Upper lobe of right lung (tissue), 1 donor: ENCODE results near the gene POLR1A. TPM values are rescaled to one million over a fixed set of nuclear protein-coding genes. Genes with fewer than 3 reads are reported as not detected.

ENCODE experiments used
- ATAC-seq: fragments of 200-7000 bp; cut with Tn5 transposase; one replicate; pipeline ENCODE4 v1.9.1; 2020; ENCODE audit warnings: mild to moderate bottlenecking, moderate library complexity
- DNase-seq: peaks from one replicate; pipeline ENCODE4 v3.0.0-alpha.2; 2020
- H3K27ac ChIP-seq: fragments of 200-600 bp; one replicate; pipeline ENCODE4 v1.8.0; 2022
- H3K27me3 ChIP-seq: fragments of 200-600 bp; one replicate; pipeline ENCODE4 v1.8.0; 2022; ENCODE audit warnings: mild to moderate bottlenecking
- H3K36me3 ChIP-seq: fragments of 200-600 bp; one replicate; pipeline ENCODE4 v1.8.0; 2022
- H3K4me1 ChIP-seq: fragments of 200-600 bp; one replicate; pipeline ENCODE4 v1.8.0; 2022
- H3K4me3 ChIP-seq: fragments of 200-600 bp; one replicate; pipeline ENCODE4 v1.8.0; 2022; ENCODE audit warnings: mild to moderate bottlenecking
- H3K9me3 ChIP-seq: fragments of 200-600 bp; one replicate; pipeline ENCODE4 v1.8.0; 2022
- intact Hi-C: fragments of 100-400 bp; cut with DNase I; formaldehyde crosslinking; loops from one replicate; pipeline ENCODE4 v1.11.0; 2022
- total RNA-seq: library from RNA; stranded (reverse); fragmentation: NEBNext Ultra II Directional; extraction: Animal tissue kit (Norgen Biotek cat#: 25700); gene quantifications from one replicate; pipeline ENCODE4 v1.2.1, GENCODE V29; 2021
- TF ChIP-seq, protein P1 (sequence below): fragments of 200-600 bp; IDR thresholded peaks from one replicate; pipeline ENCODE4 v1.8.0; 2022; ENCODE audit warnings: antibody characterized with exemption
- donor health status: DM: no; HTN: yes; CAD: no; lungs with severe emphysema.

The POLR1A gene
- total RNA-seq, 1 donor from 2014 or later: 26.6 TPM

DNA sequence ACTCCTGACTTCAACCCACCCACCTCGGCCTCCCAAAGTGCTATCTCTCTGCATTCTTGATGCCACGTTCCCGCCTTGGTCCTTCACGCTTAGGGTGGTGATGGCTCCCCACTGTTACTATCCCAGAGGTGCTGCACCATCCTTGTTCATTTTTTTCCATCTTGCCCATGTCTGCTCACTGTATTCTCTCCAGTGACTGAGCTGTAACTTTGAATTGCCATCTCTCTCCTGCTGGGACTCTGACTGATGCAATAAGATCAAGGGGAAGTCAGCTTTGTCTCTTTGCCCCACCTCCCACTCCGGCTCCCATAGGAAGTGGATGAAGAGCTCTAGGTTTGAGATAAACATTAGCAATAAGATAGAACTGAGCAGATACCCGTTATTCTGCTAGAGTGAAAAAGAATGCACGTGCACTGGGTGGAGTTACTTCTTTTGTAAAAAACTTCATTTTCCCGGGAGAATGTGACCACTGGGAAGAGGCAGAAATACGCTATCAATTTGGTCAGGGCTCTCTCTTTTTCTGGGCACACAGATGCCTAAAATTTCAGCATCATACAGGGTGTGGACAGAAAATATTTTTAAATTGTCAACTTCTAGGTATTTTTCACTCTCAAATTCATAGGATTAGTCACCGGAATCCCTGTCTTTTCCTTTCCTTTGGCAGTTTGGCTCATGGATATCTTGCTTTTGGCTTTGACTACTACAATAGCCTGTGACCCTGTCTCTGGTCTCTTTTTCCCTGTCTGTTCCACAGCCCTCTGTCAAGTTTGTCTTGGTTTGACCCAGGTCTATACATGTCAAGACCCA, 105.4 kb downstream of the POLR1A start:
- Histone ChIP-seq H3K36me3 (no peaks in the 10 kb centered on the region), H3K4me3 (no peak overlapping the region), H3K4me1 (peaks cover 52% of the 10 kb centered on the region), H3K27me3 (no peaks in the 10 kb centered on the region), H3K9me3 (no peaks in the 10 kb centered on the region), H3K27ac (peak overlapping the region; percentile 85)
- TF ChIP-seq, protein P1, sequence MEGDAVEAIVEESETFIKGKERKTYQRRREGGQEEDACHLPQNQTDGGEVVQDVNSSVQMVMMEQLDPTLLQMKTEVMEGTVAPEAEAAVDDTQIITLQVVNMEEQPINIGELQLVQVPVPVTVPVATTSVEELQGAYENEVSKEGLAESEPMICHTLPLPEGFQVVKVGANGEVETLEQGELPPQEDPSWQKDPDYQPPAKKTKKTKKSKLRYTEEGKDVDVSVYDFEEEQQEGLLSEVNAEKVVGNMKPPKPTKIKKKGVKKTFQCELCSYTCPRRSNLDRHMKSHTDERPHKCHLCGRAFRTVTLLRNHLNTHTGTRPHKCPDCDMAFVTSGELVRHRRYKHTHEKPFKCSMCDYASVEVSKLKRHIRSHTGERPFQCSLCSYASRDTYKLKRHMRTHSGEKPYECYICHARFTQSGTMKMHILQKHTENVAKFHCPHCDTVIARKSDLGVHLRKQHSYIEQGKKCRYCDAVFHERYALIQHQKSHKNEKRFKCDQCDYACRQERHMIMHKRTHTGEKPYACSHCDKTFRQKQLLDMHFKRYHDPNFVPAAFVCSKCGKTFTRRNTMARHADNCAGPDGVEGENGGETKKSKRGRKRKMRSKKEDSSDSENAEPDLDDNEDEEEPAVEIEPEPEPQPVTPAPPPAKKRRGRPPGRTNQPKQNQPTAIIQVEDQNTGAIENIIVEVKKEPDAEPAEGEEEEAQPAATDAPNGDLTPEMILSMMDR: no peak
- ATAC-seq: no peak
- no peak for DNase-seq
- intact Hi-C loops: no loop called here

- TF ChIP-seq, protein P1: no peak
- ATAC-seq (peak; percentile 6), DNase-seq (no peak)
- Histone ChIP-seq H3K4me3 (no peak overlapping the region), H3K36me3 (no peaks in the 10 kb centered on the region), H3K9me3 (no peaks in the 10 kb centered on the region), H3K4me1 (peaks cover 61% of the 10 kb centered on the region), H3K27ac (peak overlapping the region; percentile 85), H3K27me3 (no peaks in the 10 kb centered on the region)
- intact Hi-C loops: no loop called here
Observed at GRCh38 chr2:85999061-85999831, 106.4 kb downstream of the POLR1A start.

DNA sequence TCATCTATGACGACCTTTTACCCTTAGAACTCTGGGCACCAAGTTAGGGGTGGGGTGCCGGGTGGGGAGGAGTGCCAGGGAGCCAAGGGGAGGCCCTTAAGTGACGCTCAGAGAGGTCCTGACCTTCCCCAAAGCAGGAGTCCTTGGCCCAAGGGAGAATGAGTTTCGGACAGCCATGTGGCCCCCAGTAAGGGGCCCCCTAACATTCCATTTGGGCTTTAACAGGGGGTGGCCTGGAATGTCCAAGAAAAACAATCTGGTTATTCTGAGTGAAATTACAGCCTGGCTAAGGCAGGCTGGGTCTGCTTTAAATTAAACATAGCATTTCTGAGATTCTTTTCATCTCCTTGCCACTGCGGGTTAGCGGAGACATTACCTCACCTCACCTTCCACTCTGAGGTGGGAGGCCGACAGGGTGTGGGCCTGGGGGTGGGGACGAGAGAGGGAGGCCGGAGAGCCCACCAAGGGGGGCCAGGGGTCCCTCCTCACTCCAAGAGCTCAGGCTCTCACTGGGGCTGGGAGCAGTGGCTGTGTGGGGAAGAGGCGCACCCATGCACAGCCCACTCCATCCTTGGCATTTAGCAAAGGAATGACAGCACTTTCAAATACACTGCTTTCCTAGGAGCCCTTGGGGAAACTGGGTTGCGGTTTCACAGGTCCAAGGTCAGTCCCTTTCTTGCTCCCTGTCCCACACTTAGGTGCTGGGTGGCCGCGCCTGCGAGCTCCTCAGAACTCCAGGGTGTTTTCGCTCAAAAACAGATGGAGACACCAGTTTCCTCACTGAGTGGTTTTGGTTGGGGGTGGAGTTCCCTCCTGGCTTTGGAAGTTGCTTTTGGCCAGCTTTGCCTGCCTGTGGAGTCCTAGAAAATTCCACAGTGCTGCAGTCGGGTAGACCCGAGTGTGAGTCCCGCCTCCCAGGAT, 107.4 kb downstream of the POLR1A start:
- intact Hi-C loops: no loop called here
- peak; percentile 54 for ATAC-seq
- H3K27ac ChIP-seq: peak overlapping the region; percentile 85

GRCh38 chr2:85997017-85997970, 108.4 kb downstream of the POLR1A start:
- H3K4me3 ChIP-seq: no peak overlapping the region
- H3K36me3 ChIP-seq: no peaks in the 10 kb centered on the region
- ATAC-seq (peak; percentile 3), DNase-seq (no peak)
- H3K9me3 ChIP-seq: no peaks in the 10 kb centered on the region
- H3K27me3 ChIP-seq: no peaks in the 10 kb centered on the region
- intact Hi-C loops: no loop called here
- TF ChIP-seq, protein P1: no peak
- peaks cover 64% of the 10 kb centered on the region for H3K4me1 ChIP-seq
- H3K27ac ChIP-seq: peak overlapping the region; percentile 85

More for the DNA sequence above, 107.4 kb downstream of the POLR1A start:
- no peaks in the 10 kb centered on the region for H3K9me3 ChIP-seq
- no peaks in the 10 kb centered on the region for H3K36me3 ChIP-seq
- no peak overlapping the region for H3K4me3 ChIP-seq
- peaks cover 64% of the 10 kb centered on the region for H3K4me1 ChIP-seq
- TF ChIP-seq, protein P1: no peak
- no peaks in the 10 kb centered on the region for H3K27me3 ChIP-seq
- peak; percentile 48 for DNase-seq
